HL-60/S4 (cell line): Measurements from ENCODE around the gene NSD2.

Experiments used
- in situ Hi-C: fragments of 300-500 bp; cut with MboI; formaldehyde crosslinking; loops from 2 replicates; pipeline ENCODE4 v1.14.3; 2022; ENCODE audit warnings: low sequenced_read_pairs

NSD2 gene

GRCh38 chr4:1964971-1965370 is 93.8 kb downstream of the NSD2 start:
- in situ Hi-C loops, result no loop called here

DNA sequence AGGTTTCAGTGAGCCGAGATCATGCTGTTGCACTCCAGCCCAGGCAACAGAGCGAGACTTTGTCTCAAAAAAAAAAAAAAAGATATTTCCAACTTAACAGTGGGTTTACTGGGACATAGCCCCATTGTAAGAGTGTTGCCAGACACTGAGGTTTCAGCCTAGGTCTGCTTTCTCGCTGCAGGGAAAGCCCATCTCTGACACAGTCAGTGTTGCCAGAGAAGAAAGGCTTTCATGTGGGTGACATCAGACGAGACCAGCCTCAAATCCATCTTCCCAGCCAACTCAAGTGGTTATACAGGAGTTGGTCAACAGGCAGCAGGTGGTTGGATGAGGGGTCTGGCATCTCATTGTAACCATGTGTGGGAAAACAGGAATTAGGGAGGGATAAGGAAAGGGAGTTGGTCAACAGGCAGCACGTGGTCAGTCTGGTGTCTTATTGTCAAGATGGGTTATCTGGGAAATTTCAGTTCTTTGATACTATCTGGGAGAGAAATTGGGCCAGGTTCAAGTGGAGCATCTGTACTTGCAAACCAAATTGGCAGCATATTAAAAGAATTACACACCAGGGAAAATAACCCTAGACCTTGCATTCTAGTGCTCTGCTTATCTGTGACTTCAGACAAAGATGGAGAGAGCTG is 96.4 kb downstream of the NSD2 start:
- in situ Hi-C loops, result no loop called here

- in situ Hi-C loops, result no loop called here
Observed at GRCh38 chr4:1968686-1969295, 97.6 kb downstream of the NSD2 start.

GRCh38 chr4:1969928-1970723 is 98.9 kb downstream of the NSD2 start:
- in situ Hi-C loops, result no loop called here

DNA sequence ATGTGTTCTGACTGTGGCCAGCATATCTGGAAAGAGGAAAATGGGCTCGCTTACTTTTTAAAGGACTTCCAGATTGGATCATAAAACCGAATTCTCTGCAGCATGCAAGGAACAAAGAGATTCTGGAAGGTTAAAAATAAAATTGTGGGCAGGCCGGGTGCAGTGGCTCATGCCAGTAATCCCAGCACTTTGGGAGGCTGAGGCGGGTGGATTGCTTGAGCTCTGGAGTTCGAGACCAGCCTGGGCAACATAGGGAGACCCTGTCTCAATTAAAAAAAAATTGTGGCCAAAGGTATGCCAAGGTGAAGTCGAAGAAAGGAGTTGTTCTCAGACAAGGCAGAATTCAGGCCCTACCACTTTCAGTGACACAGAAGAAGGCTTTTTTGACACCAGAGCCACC is 99.7 kb downstream of the NSD2 start:
- in situ Hi-C loops, result no loop called here

GRCh38 chr4:1971456-1972200 is 100.4 kb downstream of the NSD2 start:
- in situ Hi-C loops, result no loop called here

GRCh38 chr4:1972414-1972813 is 101.2 kb downstream of the NSD2 start:
- in situ Hi-C loops, result no loop called here

DNA sequence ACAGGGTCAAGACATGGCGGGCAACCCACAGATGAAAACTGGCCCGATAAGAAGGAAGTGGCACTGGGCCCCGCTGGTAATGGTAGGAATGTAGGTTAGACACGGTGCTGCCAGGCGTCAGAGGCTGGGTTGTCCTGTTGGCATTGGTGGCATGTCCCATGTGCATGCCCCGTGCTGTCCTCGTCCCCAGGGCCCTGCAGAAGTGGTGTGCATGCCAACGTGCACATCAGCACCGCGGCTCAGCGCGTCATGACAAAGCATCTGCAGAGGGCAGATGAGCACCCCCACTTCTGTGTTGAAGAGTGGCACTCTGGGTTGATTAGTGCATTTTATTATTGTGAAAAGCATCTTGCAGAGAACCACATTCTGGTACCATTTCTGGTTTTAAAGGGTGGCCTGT is 102.0 kb downstream of the NSD2 start:
- in situ Hi-C loops, result no loop called here

GRCh38 chr4:1973661-1974060 is 102.5 kb downstream of the NSD2 start:
- in situ Hi-C loops, result no loop called here

GRCh38 chr4:1974840-1975239 is 103.6 kb downstream of the NSD2 start:
- in situ Hi-C loops, result no loop called here

GRCh38 chr4:1975391-1975801 is 104.2 kb downstream of the NSD2 start:
- in situ Hi-C loops, result no loop called here

- in situ Hi-C loops, result no loop called here
Observed at GRCh38 chr4:1975880-1976279, 104.7 kb downstream of the NSD2 start.

DNA sequence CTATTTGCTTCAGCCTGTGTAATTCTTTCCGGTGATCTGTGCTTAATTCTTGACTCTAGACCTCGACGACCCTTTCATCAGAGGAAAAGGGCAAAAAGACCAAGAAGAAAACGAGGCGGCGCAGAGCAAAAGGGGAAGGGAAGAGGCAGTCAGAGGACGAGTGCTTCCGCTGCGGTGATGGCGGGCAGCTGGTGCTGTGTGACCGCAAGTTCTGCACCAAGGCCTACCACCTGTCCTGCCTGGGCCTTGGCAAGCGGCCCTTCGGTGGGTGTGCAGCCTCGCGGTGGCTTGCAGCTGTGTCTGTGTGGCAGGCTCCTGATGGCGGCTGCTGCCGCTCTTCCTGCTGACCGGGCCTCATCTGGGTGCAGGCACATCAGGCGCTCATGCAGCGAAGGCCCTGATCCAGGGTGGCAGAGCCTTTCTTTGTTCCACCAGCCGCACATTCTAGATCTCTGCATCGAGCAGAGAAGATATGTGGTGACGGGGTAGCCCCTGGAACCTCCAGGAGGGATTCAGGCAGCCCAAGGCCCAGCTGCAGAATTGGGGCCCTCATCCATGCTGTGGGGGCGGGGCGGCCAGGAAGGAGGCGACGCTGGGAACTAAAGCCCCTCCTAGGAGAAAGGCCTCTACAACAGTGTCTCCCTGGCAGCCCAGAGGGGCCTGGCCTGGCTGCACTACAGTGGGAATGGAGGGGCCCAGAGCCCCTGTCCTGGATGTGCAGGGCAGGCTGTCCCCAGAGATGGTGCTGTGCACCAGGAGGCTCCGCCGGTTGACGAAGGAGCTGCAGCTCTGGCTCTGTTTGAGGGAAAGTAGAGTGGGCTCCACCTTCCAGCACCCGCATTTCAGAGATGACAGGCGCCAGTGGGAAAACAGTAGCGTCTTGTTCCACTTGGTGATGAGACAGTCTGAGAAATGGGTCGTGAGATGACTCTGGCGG is 105.5 kb downstream of the NSD2 start:
- in situ Hi-C loops, result no loop called here

DNA sequence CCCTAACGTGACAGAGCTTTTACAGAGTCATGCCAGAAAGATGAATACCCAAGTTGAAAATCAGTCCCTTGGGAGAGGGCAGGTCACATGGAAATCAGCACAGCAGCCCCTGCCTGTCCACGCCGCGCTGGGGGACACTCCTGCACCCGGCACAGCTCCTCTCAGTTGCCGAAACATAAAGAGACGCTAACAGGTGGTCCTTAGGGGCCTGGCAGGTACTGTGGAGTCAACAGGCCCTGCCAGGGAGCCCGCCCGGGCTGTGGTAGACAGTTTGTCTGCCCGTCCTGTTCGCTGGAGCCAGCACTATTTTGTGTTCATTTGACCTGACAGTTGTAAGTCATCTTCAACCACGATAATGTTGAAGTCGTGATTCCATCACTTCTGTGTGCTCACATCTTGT is 107.0 kb downstream of the NSD2 start:
- in situ Hi-C loops, result no loop called here

DNA sequence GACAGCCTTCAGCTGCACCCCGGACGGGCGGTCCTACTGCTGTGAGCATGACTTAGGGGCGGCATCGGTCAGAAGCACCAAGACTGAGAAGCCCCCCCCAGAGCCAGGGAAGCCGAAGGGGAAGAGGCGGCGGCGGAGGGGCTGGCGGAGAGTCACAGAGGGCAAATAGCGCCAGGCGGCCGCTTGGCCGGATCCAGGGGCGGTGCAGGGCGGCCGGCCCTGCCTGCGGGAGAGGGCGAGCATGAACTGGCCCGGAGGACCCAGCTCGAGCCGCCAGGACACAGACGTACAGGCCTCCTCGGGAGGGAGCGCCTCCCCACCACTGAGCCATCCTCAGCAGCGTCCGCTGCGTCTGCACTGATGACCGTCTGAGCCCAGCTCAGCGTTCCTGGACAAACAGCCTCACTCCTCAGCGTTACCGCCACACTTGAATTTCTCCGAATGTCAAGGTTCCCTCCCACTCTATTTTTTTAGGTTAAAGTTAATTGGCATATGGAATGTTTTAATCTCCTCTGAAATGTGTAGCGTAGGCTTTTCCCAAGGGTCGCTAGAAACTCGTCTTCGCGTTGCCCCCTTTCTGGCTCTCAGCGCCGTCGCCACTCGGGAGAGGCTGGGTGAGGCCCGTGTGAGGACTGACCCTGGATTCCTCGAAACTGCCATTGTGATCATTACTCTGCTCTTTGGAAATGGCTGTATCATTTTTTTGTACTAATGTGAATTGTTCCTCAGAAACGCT is 107.7 kb downstream of the NSD2 start:
- in situ Hi-C loops, result no loop called here

DNA sequence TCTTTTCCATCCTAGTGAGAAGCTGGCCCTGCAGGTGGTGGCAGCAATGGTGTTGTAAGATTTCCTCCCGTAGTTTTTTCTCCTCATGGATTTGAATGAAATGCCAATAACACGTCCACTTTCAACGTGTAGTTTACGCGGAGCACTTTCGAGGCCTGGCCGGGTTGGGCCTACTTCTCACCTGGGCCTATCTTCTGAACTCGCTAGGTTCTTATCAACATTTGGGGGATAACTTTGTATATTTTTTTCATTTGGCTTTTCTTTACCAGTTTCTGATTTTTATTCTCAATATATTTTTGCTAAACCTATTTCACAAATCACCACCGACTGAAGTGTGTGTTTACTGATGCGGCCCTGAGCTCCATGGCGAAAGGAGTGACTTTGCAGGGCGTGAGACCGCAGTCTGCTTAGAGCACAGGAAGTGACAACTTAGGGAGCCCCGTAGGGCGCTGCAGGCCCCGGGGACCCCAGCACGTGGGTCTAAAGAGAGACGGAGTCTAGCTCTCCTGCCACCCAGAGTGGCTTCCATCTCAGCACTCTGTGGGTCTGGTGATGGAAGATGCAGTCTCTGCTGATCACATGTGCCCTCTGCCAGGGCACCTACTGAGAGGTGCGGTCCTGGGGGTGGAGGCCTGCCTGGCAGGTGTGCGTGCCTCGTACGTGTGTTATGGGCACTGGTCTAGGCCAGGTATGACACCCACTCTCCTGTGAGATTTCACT is 108.4 kb downstream of the NSD2 start:
- in situ Hi-C loops, result no loop called here

GRCh38 chr4:1980561-1981041 is 109.4 kb downstream of the NSD2 start:
- in situ Hi-C loops, result no loop called here

GRCh38 chr4:1981251-1982058 is 110.3 kb downstream of the NSD2 start:
- in situ Hi-C loops, result no loop called here
